NOMO-1 (cell line): ENCODE measurements around the gene NTS.

ENCODE experiments used
- DNase-seq, 2 experiments: peaks; one replicate each; lab custom pipeline; 2025; ENCODE audit not compliant: unreplicated experiment in 2 of 2; lab: John Stamatoyannopoulos, UW

Gene NTS, protein sequence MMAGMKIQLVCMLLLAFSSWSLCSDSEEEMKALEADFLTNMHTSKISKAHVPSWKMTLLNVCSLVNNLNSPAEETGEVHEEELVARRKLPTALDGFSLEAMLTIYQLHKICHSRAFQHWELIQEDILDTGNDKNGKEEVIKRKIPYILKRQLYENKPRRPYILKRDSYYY

DNA sequence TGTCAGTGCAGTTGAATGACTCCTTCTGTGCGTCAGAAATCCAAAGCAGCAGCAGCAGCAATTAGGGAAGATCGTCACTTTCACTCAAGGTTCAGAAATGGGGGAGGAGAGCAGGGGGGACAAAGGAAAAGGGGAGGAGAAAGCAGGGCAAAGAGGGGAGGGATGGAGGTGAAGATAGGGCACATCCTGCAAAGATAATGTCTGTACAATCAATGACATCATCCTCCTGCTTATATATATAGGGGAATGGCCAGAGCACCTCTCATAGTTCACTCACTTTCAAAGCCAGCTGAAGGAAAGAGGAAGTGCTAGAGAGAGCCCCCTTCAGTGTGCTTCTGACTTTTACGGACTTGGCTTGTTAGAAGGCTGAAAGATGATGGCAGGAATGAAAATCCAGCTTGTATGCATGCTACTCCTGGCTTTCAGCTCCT lies at the start of gene NTS:
NTS (plus strand) TSS at position 265 of the 431 bp plus-strand sequence; CDS start at position 374, 109 bp downstream.
- DNase-seq, result peak; percentile 10 to 29

DNA sequence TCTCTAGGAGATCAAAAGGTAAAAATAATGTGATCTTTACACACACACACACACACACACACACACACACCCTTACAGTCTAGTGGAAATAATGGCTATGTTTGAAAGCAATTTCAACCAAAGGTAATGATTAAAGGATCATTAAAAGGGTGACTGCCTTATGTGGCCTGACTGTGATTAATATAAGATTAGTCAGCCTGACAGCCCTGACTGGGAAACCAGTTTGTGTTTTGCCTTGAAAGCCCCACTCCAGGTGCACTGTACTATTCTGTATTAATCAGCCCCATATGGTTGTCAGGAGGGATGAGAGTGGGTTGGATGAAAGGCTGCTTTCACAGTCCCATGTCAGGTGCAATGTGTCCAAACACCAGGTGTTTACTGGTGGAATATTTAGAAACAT lies 48.3 kb upstream of the NTS start:
- no peak for DNase-seq

DNA sequence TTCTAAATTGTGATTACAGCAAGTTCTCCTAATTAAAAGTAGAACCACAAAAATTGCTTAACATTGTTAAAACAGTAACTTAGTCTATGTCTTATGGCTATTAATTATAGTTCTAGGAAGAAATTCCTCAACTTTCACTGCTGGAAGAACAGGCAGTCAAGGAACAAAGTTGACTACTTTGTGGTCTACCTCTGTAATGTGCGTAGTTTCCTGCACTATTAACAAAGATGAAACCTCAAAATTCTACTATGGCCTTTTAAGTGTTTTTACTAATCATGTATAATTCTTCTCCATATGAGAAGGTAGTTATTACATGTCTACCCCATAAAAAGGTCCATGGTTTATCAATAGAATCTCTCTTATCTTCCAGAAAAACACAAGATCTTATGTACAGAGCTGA lies 45.5 kb upstream of the NTS start:
- DNase-seq, result no peak

DNA sequence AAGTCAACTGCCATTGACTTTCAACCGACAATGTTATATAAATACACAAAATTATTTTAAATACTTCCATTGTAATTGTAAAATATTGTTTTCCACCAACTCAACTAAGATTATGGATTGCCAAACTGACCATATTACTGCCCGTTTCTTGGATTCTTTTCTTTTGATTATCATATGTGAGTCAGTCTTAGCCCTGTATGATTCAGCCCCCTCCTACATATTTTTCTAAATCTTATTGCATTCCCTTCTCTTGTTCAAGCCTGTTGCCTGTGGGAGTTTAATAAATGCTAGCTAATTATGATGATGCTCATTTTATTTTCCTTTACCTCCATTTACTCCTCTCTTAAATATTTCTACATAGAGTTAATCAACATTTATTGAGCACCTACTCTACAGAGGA lies 44.7 kb upstream of the NTS start:
- no peak for DNase-seq

DNA sequence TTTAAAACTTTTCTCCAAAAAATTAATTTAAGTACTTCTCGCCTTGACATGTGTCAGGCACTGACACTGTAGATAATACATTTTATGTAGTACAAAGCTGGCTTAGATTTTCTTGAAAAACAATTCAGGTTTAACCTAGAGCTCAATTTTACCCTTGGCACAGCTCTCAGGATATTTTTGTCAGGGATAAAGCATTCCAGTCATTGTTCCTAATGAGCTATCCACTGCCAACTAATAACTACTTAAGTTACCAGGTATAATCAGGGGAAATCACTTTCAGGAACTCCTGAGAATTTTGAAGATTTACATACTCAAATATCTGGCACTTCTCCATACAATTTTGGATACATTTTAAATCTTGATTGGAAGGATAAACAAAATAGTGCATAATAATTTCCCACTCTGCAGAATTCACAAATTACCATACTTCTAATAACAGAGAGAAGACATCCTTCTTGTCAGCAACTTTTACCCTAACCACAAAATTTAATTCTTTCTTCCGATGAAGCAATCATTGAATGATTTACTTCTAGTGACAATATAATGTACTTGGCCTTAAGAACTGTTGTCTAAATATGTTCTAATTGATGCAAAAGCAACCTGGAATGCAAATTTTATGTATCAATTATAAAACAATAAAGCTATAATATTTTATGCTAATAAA lies 42.6 kb upstream of the NTS start:
- DNase-seq, result no peak

DNA sequence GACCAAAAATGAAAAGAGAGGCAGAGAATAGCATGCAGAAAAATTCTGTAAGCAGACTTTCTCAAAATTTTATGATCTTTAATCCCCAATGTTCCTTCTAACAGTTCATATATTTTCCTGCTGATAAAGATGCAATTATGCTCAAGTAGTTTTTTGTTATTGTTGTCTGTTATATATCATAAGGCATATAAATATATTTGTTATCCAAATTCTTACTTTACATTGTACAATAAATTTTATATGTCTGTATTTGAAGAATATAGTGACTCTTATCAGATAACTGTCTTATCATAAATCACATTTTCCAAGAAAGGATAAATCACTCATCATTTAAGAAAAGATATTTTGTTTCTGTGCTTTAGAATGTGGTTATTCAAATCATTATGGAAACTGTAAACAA lies 40.5 kb upstream of the NTS start:
- DNase-seq, result no peak

DNA sequence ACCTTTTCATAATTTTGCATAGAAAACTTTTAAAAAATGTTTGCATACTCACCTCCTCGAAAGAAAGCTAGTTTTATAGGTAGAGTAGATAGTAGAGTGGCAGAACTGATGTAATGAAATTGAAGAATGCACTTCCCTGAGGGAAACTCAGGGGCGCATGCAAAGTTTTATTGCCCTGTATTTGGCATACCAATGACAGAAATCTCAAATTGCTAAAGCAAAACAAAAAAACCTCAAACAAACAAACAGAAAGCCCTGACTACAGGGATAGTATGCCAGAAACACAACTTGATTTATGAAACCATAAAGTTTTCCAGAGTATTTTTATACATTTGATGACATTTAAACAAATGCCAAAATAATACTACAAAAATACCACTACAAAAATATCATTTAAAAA lies 39.7 kb upstream of the NTS start:
- DNase-seq, result no peak

DNA sequence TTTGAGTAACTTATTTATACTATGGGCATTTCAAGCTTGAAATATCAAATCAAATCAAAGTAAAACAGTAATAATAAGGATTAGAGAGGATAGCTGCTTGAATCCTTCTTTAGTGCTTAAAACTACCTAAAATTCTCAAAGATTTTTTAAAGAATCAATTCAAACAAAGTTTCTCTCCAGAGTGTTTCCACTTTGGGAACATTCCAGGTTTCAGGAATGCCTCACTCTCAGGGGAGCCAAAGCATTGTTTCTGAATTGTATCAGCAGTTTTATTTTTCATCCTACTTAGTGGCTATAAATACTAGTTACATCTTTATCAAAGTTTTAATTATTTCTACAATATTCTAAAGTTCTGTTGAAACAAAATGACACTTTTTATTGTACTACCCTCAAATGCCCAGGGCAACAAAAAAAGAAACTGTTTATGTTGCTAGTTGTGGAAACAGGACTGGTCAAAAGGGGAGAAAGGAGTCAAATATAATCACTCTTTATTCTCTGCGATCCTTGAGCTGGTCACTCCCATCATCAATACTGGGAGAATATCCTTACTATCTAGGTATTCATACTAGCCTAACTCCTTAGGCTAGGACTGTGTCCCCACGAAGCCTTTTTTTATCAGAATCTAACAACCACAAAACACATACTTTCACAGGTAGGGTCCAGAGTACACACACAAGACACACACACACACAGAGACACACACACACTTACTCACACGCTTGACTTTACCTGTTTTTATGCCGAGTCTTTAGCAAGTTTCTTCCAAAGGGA lies 38.5 kb upstream of the NTS start:
- no peak for DNase-seq

DNA sequence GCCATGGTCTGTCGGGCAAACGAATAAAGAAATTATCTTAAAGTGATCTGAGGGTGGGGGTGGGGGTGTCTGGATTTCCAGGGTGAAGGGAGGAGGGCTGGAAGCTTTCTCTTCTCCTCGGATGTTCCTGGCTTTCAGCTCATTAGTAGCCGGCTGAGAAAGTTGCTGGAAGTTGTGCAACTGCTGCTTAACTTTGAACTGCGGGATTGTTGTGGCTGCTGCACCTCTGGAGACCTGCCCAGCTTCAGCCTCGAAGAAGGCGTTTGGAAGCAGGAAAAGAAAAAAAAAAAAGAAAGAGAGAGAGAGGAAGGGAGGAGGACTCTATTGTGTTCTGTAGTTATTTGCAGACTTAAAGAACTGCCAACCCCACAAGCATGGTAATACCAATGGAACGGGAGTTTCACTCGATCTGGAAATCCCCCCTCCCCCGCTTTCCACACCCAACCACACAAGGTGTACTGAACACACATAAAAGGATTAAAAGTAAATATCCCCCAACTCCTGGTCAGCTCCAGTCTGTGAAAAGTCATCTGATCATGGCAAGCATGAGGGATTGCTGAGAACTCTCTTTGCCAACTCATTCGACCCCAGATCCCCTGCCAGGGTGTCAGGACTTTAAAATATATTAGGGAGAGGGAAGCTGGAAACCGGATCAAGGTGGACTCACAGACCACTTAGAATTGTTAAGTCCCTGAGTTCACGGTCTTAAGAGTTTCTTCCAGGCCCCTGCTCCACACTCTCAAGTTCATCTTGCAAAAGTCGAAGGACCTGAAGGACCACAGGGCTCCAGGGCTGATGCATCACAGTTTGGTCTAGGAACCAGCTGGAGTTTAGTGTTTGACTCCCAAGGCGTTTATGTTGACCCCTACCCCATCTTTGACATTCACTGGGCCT lies 37.7 kb upstream of the NTS start, which contains the start of gene RASSF9:
RASSF9 (minus strand) TSS at position 213 of the 894 bp plus-strand sequence; CDS start at position 5, 208 bp downstream.
- no peak for DNase-seq

DNA sequence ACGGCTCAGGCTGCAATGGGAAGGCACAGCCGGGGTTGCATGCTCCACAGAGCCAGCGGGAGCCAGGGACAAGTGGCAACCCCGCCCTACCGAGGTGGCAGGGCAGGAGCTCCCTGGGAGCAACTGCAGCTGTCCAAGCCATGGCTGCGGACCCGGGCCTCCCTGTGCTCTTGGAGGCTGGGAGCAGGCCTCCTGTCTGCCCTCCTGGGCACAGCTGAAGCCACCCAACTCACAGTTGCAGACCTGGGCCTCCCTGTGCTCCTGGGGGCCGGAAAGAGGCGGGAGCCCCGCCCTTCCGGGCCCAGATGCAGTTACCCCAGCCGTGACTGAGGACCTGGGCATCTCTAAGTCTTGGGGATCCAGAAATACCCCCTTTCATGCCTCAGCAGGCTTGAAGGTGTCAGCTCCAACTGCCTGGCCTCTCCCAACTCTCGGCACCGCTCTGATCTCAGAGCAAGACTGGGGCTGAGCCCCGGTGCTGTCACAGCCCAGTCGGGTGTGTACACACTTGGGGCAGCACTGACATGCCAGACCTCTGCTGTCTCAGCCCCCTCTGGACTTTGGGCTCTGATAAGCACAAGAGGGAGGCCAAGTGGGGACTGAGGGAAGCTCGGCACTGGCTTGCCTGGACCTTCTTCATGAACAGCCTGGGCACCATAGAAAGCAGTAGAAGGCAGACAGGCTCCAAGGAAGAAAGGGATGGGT lies 30.3 kb upstream of the NTS start:
- no peak for DNase-seq

DNA sequence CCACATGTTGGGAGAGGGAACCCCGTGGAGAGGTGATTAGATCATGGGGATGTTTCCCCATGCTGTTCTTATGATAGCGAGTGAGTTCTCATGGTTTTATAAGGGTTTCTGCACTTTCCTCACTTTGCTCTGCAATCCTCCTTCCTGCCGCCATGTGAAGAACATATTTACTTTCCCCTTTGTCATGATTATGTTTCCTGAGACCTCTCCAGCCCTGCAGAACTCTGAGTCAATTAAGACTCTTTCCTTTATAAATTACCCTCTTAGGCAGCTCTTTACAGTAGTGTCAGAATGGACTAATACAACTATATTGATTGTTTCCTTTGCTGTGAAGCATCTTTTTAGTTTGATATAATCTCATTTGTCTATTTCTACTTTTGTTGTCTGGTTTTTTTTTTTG lies 24.8 kb upstream of the NTS start:
- DNase-seq, result no peak

DNA sequence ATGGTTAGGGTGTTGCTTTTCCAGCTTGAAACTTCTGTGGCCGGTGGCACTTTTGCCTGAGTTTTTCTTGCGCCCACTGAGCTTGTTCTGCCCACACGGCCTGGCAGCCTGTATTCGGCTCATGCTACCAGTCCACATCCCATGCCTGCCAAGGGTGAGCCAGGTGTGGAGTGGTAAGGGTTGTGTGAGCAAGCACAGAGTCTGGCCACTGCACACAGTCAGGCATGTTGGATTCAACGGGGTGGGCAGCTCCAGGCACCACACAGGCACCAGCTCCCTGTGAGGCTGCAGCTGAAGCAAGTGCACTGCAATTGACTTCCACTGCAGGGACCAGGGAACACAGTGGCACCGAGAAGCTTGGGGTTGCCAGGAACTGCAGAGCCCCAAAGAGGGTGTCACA lies 18.8 kb upstream of the NTS start:
- DNase-seq, result no peak

DNA sequence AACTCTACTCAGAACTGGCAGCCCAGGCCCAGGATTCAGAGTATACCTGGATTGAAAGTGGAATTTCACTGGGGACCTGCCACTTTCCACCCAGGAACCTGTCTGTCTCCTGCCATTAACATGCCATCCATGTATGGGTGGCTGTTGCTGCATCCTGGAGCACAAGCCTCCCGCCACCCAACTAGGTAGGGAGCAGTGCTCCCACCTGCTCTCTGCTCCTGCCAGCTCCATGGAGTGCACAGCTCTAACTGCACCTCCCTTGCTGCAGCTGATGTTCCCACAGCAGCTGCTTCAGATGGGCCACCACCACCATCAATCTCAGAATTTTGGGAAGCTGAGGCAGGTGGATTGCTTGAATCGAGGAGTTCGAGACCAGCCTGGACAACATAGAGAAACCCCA lies 17.1 kb upstream of the NTS start:
- no peak for DNase-seq

DNA sequence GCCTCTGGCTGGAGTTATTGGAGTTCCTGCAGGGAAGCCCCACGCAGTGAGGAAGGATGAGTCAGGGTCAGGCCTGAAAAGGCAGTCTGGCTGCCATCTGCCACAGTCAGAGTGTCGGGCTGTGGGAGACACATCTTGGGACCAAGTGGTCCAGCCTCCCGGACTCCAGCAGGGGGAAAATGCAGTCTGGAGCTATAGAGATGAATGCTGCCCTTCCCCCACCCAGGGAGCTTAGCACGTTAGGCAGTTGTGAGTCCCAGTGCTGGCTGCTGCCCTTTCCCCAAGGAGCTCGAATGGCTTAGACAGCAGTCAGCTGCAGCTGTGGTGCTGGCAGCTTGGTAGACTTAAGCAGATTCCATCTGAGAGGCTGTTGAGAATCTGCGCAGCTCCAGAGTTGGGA lies 8.2 kb upstream of the NTS start:
- DNase-seq, result no peak

DNA sequence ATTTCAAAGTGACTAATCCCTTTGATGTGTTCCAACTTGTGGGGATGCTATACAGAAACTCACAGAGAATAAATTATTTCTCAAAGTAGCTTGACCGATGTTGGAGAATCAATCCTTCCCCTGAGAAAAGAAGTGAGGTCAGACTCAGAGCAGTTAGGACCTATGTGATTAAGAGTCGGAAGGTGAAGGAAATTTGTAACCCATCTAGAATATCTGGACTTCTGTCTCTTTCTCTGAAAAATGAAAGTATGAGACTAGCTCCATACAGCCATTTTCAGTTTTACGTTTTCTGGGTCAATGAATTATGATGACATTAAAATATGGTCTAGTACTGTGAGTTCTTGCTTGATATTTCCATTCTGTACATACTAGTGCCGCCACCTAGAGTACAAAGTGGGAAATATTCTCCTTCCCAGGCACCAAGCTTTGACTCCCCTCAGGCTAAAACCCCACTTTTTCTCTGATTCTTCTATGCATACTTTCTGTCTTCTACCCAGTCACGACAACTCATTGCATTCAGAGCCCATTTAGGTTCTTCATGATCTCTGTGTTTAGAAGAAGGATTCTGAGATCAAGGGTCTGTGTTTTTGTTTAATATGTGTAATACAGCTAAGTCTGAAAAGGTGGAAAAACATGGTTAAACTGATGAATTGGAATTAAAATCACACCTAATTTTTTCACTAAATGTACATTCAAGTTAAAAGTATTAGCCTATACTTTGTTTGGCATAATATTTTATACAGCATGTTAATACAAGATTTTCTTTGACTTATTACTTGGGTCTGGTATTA lies 6.9 kb upstream of the NTS start:
- DNase-seq, result peak in 1 of 2 experiments; percentile 41

DNA sequence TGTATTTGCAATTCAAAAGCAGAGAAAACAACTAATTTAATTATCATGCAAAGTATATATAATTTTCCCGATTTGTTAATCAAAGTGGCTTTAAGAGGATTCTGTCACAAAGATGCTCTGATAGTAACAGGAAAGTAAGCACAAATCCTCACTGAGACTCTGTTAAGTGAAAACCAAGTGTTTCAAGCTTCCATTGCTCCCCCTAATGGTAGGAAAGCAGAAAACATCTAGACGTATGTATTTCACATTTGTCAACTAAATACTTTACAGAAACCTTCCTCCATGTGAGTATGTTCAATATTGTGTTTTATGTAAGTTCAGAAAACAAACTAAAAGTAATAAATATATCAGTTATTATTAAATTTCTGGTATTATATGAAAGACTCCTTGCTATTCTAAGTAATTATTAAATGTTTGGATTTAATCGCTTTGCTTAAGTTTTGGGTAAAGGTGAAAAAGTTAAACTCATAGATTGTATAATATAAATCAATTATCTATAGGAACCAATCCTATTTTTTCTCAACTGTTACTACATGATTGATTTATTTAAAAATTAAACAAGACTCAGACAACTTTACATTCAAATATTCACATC lies 1.5 kb upstream of the NTS start:
- peak in 1 of 2 experiments; percentile 51 for DNase-seq

DNA sequence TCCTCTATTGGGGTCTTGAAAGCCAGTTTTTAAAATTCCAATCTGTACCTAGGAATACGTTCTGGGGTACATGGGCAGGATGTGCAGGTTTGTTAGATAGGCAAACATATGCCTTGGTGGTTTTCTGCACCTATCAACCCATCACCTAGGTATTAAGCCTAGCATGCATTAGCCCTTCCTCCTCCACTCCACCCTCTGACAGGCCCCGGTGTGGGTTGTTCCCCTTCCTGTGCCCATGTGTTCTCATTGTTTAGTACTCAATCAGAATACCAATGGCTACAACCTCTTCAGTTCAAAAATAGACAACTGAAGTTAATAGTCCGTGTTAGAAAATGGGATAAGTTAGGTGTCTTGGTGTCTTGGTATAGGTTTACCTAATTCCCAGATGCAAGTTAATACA lies 3.4 kb downstream of the NTS start:
- no peak for DNase-seq

DNA sequence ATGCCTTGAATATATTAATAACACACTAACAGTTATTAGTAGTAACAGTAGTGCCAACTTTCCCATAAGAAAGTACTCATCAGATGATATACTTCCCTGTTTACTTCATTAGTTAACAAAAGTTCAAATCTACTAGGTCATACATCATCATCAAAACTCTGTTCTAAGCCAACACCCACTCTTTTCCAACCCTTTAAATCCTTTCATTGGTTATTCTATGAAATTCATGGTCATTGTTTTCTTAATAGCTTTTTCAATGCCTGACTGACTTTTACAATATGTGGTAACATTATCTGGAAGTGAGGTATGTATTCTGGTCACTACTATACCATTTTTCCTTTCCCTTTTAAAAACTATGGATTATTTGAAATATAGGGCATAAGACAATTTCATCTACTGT lies 9.7 kb downstream of the NTS start:
- no peak for DNase-seq

DNA sequence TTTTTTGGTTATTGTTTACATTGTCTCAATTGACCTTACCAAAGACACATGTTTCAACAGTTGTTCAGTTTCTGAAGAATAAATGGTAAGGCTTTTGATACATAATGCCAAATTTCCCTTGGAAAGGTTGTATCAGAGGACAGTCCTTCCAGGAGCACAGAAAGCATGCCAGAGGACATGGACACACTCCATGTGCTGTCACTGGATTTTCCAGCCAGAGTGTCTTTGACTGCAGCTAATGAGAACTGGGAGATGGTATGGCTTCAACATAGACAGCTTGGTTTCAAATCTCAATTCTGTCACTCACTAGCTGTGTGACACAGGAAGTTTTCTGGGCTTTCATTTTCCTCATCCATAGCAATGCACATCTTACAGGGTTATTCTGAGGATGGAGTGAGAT lies 20.6 kb downstream of the NTS start:
- DNase-seq, result no peak
